Activated CD4-positive, alpha-beta T cell treated with anti-CD3 and anti-CD28 coated beads, Interleukin-2, amount 50 U/mL, for 16 hours (primary cell): ENCODE results near the gene GPAT2.
"Not testable (repeated sequence)": the region's sequence is repeated elsewhere in the genome, so short reads cannot be mapped to it uniquely, and the experiment has no call there.

Experiments used
- DNase-seq: peaks from one replicate; pipeline ENCODE4 v3.0.0-alpha.2; 2020

Gene GPAT2

DNA sequence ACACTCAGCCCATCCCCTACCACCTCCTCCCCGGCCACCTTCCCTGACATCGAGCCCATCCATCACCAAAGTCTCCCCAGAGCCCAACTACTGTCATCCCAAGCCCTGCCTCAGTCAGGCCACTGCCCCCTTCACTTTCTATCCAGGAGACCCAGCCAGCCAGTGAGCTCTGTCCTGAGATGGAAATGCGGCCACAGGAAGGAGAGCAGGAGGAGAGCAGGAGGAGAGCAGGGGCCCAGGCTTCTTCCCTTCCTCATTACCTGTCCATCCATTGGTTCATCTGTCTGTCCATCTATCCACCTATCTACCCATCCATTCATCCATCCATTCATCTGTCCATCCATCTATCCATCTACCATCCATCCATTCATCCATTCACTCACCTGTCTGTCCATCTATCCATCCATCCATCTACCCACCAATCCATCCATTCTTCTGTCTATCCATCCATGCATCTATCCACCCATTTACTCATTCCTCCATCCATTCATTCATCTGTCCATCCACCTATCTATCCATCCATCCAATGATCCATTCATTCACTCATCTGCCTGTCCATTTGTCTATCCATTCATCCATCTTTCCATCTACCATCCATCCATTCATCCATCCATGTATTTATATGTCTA, 29.4 kb upstream of the GPAT2 start:
- DNase-seq = not testable (repeated sequence)

- DNase-seq = peak; percentile 68
Observed at GRCh38 chr2:96063116-96063899, 28.6 kb upstream of the GPAT2 start.

- DNase-seq = not testable (repeated sequence)
Observed at GRCh38 chr2:96062483-96062882, 27.8 kb upstream of the GPAT2 start.

DNA sequence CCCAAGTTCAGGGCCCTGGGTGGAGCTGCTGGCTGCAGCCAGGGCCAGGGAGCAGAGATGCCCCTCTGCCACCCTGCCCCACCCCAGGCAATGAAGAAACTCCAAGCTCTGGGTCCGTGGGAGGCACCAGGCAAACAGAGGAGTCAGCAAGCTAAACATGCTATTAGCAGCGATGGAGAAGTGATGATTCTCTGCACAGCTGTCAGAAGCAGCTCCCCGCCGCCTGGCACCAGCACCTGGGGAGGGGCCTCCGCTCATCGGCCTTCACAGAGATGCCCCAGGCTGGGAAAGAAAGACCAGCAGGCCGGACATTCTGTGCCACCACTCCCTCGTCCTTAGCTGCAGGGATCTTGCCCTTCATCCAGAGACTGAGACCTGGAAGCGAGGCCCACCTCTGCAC, 27.2 kb upstream of the GPAT2 start:
- DNase-seq = not testable (repeated sequence)

- not testable (repeated sequence) for DNase-seq
Observed at GRCh38 chr2:96061197-96061817, 26.6 kb upstream of the GPAT2 start.

- DNase-seq = not testable (repeated sequence)
Observed at GRCh38 chr2:96060325-96060724, 25.6 kb upstream of the GPAT2 start.

- DNase-seq = not testable (repeated sequence)
Observed at GRCh38 chr2:96059443-96059842, 24.7 kb upstream of the GPAT2 start.

GRCh38 chr2:96055830-96056229, 21.1 kb upstream of the GPAT2 start:
- not testable (repeated sequence) for DNase-seq

DNA sequence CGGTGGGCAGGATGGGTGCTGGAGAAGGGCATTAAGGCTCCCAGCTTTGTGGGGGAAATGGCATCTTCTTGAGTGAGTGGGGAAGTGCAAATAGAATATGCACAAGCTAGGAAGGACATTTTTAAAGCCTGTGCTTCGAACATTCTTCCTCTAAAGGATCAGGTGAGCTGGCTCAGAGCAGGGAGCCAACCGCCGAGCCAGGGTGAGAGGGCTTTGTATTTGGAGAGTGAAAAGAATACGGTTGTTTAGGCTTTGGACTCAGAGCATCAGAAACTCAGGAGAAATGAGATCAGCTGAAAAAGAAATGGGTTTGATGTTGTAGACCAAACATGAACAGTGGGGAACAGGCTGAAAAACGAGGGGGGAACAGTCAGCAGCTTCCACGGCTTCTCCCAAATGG, 19.8 kb upstream of the GPAT2 start:
- DNase-seq = not testable (repeated sequence)

DNA sequence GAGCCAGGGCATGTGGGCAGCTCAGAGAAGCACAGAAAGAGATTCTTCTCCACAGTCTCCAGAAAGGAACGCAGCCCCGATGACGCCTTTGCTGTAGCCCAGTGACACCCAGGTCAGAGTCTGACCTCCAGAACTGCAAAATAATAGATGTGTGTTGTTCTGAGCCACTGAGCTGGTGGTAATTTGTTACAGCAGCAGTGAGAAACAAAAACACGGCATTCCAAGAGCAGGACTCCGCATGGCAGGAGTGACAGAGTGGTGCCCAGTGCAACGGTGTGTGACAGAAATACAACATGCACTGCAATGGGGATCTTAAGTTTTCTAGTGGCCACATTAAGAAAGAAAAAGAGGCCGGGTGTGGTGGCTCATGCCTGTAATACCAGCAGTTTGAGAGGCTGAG, 18.7 kb upstream of the GPAT2 start:
- DNase-seq = not testable (repeated sequence)

DNA sequence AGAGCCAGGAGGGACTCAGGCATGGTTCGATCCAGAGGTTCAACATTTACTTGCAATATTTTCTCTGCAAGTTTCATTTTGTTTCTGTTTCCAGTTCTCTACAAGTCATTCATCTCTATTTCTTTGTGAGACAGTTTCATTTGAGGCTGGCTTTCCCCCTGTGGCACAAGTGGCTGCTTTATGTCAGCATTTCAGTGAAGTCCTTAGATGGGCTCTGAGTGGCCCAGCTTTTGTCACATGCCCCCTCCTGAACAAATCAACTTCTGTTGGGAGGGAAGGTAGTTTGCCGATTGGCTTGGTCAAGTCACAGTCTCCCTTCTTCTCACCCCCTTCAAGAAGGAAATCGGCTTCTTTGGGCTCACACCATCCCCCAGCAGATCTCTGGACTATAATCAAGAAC, 17.9 kb upstream of the GPAT2 start:
- not testable (repeated sequence) for DNase-seq

DNA sequence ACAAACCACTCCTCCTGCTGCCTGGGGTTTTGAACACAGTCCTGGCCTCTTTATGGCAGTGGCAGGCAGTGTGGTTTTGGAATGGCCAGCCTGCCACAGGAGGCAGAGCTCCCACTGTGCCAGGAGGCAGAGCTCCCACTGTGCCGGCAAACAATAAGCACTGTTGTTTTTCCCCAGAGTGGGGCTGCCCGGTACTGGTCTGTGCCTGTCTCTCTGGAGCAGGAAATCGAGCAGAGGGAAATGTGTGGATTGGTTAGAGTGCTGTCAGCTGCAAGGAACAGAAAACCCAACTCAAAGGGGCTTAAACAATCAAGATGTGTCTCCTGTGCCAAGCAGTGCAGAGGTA, 15.2 kb upstream of the GPAT2 start:
- not testable (repeated sequence) for DNase-seq

DNA sequence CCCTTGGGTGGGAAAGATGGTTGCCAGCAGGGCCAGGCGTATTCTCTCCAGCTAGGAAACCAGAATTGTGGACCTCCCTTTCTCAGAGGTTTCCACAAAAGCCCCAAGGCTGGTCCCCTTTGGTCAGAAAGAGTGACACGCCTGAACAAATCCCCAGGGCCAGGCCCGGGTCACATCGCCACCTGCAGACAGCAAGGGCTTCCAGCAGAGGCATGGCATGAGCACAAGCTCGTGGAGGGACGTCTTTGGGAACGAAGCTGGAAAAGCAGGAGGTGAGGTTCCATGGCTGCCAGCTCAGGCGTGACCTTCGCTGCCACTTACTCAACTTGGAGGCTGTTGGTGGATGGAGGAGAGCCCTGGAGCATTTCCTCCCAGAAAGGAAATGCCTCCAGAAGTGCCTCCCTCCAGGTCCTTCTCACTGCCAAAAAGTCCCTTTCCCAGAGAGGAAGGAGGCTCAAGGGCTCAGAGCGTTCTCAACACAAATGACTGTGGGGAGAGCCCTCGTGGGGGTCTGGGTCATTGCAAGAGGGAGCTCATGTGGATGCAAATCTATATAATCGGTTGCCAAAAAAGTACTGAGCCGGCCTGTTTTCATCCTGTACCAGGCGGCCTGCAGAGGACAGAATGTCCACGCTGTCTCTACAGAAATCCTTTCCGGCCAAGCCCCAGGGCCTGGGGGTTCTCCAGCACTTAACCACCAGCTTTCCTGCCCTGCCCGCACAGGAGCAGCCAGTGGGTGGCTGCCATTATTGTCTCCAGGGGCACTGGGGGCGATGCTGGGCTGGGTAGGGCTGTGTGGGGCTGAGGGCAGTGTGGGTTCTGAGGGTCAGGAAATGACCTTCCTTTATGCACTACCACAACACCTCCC, 14.6 kb upstream of the GPAT2 start:
- not testable (repeated sequence) for DNase-seq

DNA sequence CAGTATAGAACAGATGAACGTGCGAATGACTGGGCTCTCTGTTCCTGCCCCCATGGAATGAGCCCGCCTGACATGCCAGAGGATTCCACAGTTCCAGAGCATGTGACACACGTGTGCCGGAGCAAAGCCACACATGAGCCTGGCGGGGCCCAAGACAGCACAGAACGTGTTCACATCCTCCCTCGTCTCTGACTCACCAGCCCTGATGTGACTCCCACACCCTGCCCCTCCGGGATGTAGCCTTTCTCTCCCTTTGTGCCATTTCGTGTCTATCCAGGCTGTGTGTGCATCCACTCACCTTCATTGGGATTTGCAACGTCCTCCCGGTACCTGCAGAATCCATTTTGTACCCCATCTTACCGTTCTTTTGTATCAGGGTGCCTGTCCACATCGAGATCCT, 838 bp upstream of the GPAT2 start:
- DNase-seq = not testable (repeated sequence)

- DNase-seq = not testable (repeated sequence)
Observed at GRCh38 chr2:96033997-96034396, 719 bp downstream of the GPAT2 start.

GRCh38 chr2:96027725-96028325, 6.9 kb downstream of the GPAT2 start:
- not testable (repeated sequence) for DNase-seq

- not testable (repeated sequence) for DNase-seq
Observed at GRCh38 chr2:96025755-96026154, 9.0 kb downstream of the GPAT2 start.

DNA sequence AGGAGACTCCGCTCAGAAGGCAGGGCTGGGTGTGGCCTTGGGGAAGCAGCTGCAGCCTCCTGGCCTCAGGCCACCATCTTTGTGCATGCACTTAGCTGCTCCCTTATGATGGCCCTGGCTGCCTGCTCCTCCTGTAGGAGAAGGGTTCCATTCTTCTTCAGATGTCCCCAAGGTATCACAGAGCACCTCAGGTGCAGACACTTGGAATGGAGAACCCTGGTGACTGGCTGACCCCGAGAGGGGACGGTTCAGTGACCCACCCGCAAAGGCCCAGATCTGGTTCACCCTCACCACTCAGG, 9.6 kb downstream of the GPAT2 start:
- no peak for DNase-seq

GRCh38 chr2:96024336-96025193, 10.2 kb downstream of the GPAT2 start:
- DNase-seq = no peak

DNA sequence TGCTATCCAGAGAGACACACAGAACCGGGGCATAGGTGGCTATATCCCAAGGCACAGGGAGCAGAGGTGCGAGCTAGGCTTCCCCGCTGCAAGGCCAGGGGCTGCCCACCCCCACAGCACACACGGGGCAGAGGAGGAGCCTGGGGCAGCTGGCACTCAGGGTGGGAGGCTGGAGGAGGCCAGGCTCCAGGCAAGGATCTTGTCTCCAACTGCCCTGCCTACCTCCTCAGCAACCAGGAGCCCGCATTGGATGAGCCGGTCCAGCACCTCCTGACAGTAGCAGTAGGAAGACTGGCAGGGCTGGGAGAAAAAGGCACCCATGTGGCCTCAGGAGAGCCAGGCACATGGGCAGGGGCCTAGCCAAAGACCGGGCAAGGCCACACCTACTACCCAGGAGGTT, 11.0 kb downstream of the GPAT2 start:
- DNase-seq = not testable (repeated sequence)

- DNase-seq = peak; percentile 78
Observed at GRCh38 chr2:96022701-96023447, 11.8 kb downstream of the GPAT2 start.
